Loucy (cell line): ENCODE results near the gene SLC15A1.

Experiments
- CTCF ChIP-seq: fragments of 200-600 bp; sonication (generic); conservative IDR thresholded peaks from 2 replicates; pipeline ENCODE4 v1.5.1; 2014; ENCODE audit warnings: mild to moderate bottlenecking, antibody characterized with exemption, low read length
- EZH2phosphoT487 ChIP-seq: fragments of 200-600 bp; IDR thresholded peaks from 2 replicates; pipeline ENCODE4 v1.6.1; 2018; ENCODE audit warnings: antibody characterized with exemption, mild to moderate bottlenecking, moderate library complexity, borderline replicate concordance

- no peak for TF ChIP-seq CTCF
- TF ChIP-seq EZH2phosphoT487 = no peak
These were observed 62.0 kb downstream of the SLC15A1 start for GRCh38 chr13:98690348-98691022.
